ENCODE measurements around the gene ZNF490.
"Not testable (repeated sequence)": the region's sequence is repeated elsewhere in the genome, so short reads cannot be mapped to it uniquely, and the experiment has no call there.

The ZNF490 gene

DNA sequence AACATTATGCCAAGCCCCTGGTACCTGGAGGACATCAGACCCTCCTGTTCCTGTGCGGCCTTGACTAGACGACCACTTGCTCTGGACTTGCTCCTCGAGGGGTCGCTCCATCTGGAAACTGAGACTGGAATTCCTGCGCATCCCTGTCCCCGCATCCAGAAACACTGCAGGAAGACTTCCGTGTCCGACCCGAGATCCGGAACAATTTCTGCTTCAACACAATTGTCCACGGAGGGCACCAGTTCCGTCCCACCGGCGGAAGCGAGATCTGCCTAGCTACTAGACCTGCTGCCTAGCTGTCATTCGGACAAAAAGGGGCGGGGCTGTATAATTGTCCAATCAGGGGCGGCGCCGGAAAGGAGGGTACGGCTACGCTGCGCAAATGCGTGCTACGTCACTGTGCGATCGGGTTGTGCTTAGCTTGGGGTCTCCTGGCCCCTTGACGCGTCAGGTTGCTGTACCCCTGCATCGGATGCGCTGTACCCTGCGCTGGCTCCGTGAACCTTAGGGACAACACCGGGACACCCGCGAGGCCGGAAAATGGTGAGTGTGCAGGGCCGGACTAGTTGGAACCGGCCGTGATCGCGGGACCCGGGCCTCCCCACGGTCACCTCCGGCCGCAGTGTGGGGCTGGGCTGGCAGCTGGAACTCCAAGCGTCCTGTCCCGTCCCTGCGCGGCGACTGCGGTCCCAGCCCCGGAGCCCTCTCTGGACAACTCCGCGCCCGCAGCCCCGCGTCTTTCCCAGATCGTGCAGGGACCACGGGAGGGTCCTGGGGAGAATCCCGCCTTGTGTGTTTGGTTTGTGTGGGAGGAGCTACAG, at the start of gene ZNF490, which contains the start of gene ZNF791:
TSS of gene ZNF490 (minus strand) at position 274 of the 821 bp plus-strand sequence. CDS start at position 141, 133 bp downstream.
TSS of gene ZNF791 (plus strand) at position 381 of the 821 bp plus-strand sequence. CDS start at position 541, 160 bp downstream.
- DNase-seq, result peak; percentile 98

GRCh38 chr19:12657966-12658365, 47.4 kb upstream of the ZNF490 start:
- DNase-seq, result no peak

DNA sequence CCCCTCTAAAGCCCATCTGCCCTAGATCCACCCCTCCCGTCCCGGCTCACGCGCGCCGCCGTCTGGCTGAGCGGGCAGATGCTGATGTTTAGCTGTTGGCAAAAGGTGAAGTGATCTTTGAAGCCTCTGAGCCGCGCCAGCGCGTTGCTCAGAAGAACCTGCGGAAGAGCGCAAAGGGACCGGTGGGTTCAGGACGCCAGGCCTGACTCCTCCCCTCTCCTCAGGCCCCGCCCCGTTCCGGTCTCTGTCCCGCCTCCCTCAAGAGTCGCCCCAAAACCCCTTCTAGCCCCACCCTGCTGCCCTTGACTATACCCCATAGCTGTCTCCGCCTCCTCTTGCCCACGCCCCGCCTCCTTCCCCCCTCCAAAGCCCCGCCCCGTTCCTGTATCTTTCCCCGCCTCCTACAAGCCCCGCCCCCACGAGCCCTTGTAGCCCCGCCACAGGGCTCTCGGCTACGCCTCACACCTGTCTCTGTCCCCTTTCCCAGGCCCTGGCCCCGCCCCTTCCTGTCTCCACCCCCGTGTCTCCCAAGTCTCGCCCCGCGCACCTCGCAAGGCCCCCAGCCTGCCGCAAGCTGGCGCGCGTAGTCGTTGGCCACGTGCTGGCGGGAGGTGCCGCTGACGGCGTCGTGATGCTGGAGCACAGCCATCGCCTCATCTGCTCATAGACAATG, 46.4 kb upstream of the ZNF490 start:
- DNase-seq, result no peak

GRCh38 chr19:12655546-12655945, 44.9 kb upstream of the ZNF490 start:
- DNase-seq, result no peak

DNA sequence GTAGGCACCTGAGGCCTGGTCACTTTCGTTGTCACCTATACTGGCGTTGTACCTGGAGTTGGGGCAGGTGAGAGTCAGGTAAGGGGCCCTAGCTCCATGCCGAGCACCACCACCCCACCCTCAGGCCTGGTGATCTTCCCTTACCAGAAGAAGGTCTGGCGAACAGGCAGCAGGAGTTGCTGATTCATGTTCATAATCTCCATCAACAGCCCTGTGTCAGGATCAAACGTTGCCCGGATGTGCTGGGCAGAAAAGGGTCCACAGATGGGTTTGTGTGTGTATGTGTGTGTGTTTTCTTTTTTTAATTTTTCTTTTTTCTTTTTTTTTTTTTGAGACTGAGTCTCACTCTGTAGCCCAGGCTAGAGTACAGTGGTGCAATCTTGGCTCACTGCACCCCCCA, 41.6 kb upstream of the ZNF490 start:
- no peak for DNase-seq

DNA sequence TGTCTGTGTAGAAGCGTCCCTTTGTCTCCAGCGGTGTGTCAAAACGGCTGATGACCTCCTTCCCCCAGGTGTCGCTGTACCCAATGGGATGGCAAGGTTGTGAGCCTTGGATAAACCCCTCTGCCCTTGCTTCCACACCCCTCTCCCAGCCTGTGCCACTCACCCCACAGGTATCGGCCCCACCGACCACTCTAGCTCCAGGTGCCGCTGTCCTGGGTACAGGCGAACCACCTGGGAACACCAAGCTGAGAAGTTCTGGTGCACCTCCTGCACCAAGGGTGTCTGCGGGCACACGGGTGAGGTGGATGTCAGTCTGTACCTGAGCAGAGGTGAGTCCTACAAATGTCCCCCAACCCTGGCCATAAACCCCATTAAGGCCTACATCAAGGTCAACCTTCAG, 39.3 kb upstream of the ZNF490 start:
- DNase-seq, result no peak

DNA sequence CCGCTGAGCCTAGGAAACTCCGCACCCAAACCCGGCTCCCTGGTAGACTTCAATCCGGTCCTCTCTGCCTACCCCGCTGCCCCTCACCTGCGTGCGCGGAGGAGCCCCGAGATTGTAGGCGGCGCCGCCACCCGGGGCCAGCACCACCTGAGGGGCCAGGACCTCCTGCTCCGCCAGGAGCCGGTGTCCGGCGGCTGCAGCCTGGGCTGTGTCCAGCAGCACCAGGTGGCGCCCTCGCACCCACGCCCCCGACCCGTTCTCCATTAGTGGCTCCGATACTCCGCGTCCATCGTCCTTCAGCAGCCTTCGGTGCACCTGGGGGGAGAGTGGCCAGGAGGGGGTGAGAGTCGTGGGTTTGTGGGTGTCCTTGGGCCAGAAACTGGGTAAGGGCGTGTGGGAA, 37.5 kb upstream of the ZNF490 start:
- no peak for DNase-seq

DNA sequence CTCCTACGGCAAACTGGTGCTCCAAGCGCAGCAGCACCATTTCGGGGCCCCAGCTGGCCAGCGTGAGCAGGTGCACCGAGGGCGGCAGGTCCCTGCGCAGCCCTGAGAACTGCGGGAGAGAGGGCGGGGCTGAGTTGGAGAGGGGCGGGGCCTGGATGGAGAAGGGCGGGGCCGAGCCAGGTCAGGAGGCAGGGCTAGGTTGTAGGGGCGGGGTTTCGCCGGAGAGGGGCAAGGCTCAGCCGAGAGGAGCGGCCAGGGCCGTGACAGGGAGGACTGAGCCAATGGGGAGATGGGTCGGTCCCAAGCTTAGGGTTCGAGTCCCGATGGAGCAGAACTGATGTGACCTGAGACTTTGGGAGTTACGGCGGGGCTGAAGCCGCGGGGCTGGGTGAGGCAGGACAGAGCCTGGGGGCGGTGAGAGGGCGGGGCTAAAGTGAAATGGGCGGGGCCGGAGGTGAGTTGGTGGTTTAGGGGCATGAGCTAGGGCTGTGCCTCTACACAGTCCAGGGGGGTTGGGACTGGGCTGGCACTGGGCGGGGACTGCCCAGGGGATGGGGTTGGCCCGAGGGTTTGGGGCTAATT, 37.0 kb upstream of the ZNF490 start:
- peak; percentile 52 for DNase-seq

DNA sequence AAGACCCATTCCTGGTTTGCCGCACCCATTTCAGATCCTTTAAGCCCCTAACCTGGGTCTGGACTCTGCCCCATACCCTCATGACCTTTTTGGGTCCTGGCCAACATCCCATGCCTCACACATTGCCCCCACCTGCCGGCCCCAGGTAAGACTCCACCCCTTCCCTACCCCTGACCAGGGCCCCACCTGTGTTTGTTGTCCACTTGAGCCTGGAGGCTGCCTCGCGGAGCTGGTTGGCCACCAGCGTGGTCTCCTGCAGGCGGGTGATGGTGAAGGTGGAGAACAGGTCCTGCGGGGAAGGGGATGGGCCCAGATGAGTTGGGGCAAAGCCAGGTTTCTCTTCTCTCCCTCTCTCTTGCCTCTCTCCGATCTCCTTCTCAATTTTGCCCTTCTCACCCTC, 36.4 kb upstream of the ZNF490 start:
- no peak for DNase-seq

DNA sequence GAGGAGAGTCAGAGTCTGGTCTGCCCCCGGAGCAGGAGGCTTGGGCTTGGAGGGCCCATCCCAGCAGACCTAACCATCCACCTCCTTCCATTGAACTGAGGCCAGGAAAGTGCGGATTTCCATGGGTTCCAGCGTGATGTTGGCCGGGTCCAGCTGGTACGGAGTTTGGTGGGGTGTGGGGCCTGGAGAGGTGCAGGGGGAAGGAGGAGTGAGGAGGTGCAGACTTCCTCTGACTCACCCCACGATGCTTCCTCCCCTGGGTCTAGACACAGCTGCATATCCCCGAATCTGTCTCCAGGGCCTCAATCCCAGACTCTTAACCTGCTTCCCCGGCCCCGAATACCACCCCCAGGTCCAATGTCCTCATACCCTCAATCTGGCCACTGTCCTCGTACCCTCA, 35.9 kb upstream of the ZNF490 start:
- no peak for DNase-seq

GRCh38 chr19:12643716-12644115, 33.1 kb upstream of the ZNF490 start:
- not testable (repeated sequence) for DNase-seq

DNA sequence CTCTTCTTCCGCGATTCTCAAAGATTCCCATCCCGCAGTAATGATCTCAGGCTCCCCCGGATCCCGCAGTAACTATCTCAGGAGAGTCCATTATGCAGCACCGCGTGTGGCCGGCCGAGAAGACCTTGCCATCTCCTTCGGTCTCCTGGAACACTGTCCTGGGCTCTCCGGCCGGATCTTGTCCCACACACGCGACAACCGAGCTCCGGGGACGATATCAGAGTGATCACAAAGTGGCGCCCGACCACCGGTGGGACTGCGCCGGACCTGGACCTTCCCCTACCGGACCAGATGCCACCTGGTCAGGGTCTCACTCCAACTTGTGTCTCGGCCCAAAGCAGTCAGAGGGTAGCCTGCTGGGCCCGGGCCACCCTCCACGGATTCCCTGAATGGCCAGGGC, 31.9 kb upstream of the ZNF490 start:
- DNase-seq, result no peak

GRCh38 chr19:12641456-12641855, 30.8 kb upstream of the ZNF490 start:
- DNase-seq, result no peak

GRCh38 chr19:12639901-12640613, 29.4 kb upstream of the ZNF490 start:
- DNase-seq, result peak; percentile 88

GRCh38 chr19:12638611-12639182, 28.1 kb upstream of the ZNF490 start:
- no peak for DNase-seq

GRCh38 chr19:12636631-12637030, 26.0 kb upstream of the ZNF490 start:
- no peak for DNase-seq

- DNase-seq, result no peak
These were observed 18.6 kb upstream of the ZNF490 start for GRCh38 chr19:12629215-12629614.

DNA sequence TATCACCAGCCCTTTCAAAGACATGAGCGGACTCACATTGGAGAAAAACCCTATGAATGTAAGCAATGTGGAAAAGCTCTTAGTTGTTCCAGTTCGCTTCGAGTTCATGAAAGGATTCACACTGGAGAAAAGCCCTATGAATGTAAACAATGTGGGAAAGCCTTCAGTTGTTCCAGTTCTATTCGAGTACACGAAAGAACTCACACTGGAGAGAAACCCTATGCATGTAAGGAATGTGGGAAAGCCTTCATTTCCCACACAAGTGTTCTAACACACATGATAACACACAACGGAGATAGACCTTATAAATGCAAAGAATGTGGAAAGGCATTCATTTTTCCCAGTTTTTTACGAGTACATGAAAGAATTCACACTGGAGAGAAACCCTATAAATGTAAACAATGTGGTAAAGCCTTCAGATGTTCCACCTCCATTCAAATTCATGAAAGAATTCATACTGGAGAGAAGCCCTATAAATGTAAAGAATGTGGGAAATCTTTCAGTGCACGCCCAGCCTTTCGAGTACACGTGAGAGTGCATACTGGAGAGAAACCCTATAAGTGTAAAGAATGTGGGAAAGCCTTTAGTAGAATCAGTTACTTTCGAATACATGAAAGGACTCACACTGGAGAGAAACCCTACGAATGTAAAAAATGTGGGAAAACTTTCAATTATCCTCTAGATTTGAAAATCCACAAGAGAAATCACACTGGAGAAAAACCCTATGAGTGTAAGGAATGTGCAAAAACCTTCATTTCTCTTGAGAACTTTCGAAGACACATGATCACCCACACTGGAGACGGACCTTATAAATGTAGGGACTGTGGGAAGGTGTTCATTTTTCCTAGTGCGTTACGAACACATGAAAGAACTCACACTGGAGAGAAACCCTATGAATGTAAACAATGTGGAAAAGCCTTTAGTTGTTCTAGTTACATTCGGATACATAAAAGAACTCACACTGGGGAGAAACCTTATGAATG, 17.7 kb upstream of the ZNF490 start:
- DNase-seq, result no peak

GRCh38 chr19:12626958-12627357, 16.3 kb upstream of the ZNF490 start:
- DNase-seq, result no peak

DNA sequence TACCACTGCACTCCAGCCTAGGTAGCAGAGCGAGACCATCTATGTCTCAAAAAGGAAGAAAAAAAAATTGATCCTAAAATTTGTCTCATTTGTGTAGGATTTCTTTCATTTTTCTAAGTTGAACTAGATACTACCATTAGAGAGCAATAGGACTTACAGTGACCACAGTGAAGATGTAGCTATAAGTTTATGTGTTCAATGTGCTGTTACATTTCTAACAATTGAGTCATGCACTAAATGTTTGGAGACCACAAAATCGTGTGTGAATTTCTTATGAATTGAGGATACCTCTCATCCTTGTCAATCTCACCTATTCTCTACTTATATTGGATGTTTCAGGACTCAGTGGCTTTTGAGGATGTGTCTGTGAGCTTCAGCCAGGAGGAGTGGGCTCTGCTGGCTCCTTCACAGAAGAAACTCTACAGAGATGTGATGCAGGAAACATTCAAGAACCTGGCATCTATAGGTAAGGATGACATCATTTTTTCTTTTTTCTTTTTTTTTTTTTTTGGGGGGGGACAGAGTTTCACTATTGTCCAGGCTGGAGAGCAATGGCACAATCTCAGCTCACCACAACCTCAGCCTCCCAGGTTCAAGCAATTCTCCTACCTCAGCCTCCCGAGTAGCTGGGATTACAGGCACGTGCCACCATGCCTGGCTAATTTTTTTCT, 12.9 kb upstream of the ZNF490 start:
- no peak for DNase-seq
